Prostate gland (tissue), 2 donors: Measurements from ENCODE around the gene NEK4. TPM values are rescaled to one million over a fixed set of nuclear protein-coding genes. Genes with fewer than 3 reads are reported as not detected.

Experiments used
- DNase-seq: peaks from one replicate; pipeline ENCODE4 v3.0.0-alpha.2; 2019; ENCODE audit warnings: low spot score
- H3K27ac ChIP-seq, 2 donors: fragments of 200-600 bp; sonication (generic); 2 replicates each; pipeline ENCODE4 v1.5.1; 2017 to 2019
- H3K27me3 ChIP-seq: fragments of 200-600 bp; sonication (generic); replicated peaks from 2 replicates; pipeline ENCODE4 v1.5.1; 2019; ENCODE audit not compliant: insufficient read depth
- H3K36me3 ChIP-seq, 2 donors: fragments of 200-600 bp; sonication (generic); 1 replicate in 1 of 2; 2 replicates in 1 of 2; pipeline versions ENCODE4 v1.5.1 to v1.8.1; 2017 to 2019
- H3K4me1 ChIP-seq: fragments of 200-600 bp; sonication (generic); replicated peaks from 2 replicates; pipeline ENCODE4 v1.5.1; 2019
- H3K4me3 ChIP-seq, 2 donors: fragments of 200-600 bp; sonication (generic); 2 replicates each; pipeline ENCODE4 v1.5.1; 2017 to 2019
- H3K9me3 ChIP-seq: fragments of 200-600 bp; sonication (generic); 2 replicates; pipeline ENCODE4 v1.5.1; 2017
- POLR2A ChIP-seq: fragments of 450-650 bp; IDR thresholded peaks from one replicate; pipeline ENCODE4 v1.6.1; 2016; ENCODE audit warnings: antibody characterized with exemption, mild to moderate bottlenecking
- POLR2AphosphoS5 ChIP-seq: sonication (generic); formaldehyde crosslinking; IDR thresholded peaks from one replicate; pipeline ENCODE4 v1.6.1; 2017; ENCODE audit warnings: antibody characterized with exemption
- WGBS: methylation state at CpG from one replicate; pipeline ENCODE4 v1.1.5; 2018; 5-methylcytosine and 5-hydroxymethylcytosine counted together
- intact Hi-C: fragments of 100-400 bp; cut with DNase I; formaldehyde crosslinking; loops from one replicate; pipeline ENCODE4 v1.14.2; 2022
- total RNA-seq, 2 donors: library from RNA; depleted of rRNA; stranded (reverse); fragments of >200 nt; gene quantifications; one replicate each; pipeline ENCODE4 v1.1.0, GENCODE V29; 2016
- TF ChIP-seq, protein P1 (sequence below), 4 experiments: fragments of 200-600 bp in 2 of 4; fragments of 450-650 bp in 2 of 4; sonication (generic) in 2 of 4; IDR thresholded peaks; 1 replicate in 3 of 4; 2 replicates in 1 of 4; pipeline ENCODE4 v1.5.1; 2016 to 2019; ENCODE audit warnings: antibody characterized with exemption in 4 of 4, mild to moderate bottlenecking in 2 of 4, moderate library complexity in 2 of 4

Gene NEK4
- total RNA-seq, 2 donors from 2014 or later, result 24.5 to 49.9 TPM

DNA sequence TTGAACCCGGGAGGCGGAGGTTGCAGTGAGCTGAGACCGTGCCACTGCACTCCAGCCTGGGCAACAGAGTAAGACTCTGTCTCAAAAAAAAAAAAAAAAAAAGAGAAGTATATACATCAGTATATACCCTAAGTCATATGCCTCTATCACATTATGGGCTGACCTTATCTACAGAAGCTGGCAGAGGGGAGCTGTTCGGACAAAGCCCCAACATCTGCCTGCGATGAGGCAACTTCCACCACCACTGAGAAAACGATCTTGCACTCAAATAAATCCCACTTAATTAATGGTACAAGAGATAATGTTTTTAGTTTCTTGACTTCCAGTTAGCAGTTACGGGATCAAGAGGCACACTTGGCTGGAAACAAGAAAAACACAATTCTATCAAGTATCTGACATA, 67.4 kb downstream of the NEK4 start:
- DNase-seq, result no peak
- peaks cover 10% of the 10 kb centered on the region for H3K4me1 ChIP-seq
- TF ChIP-seq, protein P1, sequence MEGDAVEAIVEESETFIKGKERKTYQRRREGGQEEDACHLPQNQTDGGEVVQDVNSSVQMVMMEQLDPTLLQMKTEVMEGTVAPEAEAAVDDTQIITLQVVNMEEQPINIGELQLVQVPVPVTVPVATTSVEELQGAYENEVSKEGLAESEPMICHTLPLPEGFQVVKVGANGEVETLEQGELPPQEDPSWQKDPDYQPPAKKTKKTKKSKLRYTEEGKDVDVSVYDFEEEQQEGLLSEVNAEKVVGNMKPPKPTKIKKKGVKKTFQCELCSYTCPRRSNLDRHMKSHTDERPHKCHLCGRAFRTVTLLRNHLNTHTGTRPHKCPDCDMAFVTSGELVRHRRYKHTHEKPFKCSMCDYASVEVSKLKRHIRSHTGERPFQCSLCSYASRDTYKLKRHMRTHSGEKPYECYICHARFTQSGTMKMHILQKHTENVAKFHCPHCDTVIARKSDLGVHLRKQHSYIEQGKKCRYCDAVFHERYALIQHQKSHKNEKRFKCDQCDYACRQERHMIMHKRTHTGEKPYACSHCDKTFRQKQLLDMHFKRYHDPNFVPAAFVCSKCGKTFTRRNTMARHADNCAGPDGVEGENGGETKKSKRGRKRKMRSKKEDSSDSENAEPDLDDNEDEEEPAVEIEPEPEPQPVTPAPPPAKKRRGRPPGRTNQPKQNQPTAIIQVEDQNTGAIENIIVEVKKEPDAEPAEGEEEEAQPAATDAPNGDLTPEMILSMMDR (IDR thresholded peaks at IDR 0.05), result no peak
- TF ChIP-seq POLR2A, result no peak
- TF ChIP-seq POLR2AphosphoS5, result no peak
- WGBS, result 88% methylated on average over 7 of the region's 7 CpGs
- no peaks in the 10 kb centered on the region for H3K9me3 ChIP-seq
- no peaks in the 10 kb centered on the region for H3K27me3 ChIP-seq
- H3K36me3 ChIP-seq, result no peaks in the 10 kb centered on the region
- H3K27ac ChIP-seq, result no peak overlapping the region
- intact Hi-C loops, result no loop called here
- H3K4me3 ChIP-seq, result no peak overlapping the region

DNA sequence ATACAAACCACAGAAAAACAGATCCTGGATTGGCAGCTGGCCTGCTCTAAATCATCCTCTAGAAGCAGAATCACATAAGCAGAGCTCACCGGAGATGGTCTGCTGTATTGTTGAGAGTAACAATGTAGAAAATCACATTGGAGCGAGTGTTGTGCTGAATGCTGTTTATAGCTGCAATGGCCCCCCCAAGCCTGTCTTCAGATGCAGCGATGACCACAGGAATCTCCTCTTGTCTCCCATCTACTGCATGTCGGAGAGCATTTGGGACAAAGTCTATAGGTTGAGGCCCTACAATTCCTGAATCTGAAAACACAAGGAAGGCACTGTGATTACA, 73.1 kb downstream of the NEK4 start:
- no peak for TF ChIP-seq POLR2A
- no peak for TF ChIP-seq POLR2AphosphoS5
- TF ChIP-seq, protein P1 (IDR thresholded peaks at IDR 0.05), result no peak
- WGBS, result 94% methylated on average over 4 of the region's 4 CpGs
- Histone ChIP-seq H3K27me3 (no peaks in the 10 kb centered on the region), H3K4me3 (no peak overlapping the region), H3K9me3 (no peaks in the 10 kb centered on the region), H3K4me1 (no peaks in the 10 kb centered on the region), H3K27ac (no peak overlapping the region), H3K36me3 (peaks cover 0 to 8% of the 10 kb centered on the region in 2 donors)
- intact Hi-C loops, result no loop called here
- no peak for DNase-seq

DNA sequence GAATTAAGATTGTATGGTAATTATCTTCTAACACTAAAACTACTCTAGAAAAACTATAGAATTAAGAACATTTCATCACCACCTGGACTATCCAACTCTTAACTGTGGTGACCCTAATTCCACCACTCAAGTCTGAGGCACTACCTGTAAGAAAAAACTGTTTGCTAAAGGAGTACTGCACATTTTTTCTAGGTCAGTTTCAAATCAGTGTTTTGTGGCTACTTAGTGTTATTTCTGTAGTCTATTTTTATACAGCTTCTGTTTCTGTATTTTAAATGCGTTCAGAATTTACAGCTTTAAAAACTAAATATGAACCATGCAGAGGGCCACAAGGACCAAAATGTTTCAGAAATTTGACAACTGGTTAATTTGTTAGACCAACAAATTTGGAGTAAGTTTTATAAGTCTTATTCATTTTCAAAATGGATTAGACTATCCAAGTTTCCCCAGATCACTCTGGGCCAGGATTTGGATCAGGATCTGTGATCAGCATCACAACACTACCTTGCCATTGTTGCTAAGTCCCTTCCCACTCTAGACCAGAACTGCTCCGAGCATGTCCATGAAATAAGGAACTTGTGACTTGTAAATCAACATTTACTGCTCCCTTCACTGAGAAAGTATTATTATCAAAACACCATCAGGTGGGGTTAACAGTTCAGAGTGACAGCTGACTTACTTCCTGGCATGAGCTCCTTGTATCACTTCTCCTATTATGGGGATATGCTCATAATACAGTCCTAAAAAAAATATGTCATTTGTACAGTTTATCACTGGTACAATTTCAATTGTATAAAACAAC, 73.7 kb downstream of the NEK4 start:
- H3K9me3 ChIP-seq, result no peaks in the 10 kb centered on the region
- DNase-seq, result no peak
- no peak overlapping the region for H3K27ac ChIP-seq
- no peak overlapping the region for H3K4me3 ChIP-seq
- H3K4me1 ChIP-seq, result no peaks in the 10 kb centered on the region
- no peaks in the 10 kb centered on the region for H3K27me3 ChIP-seq
- peaks cover 0 to 9% of the 10 kb centered on the region in 2 donors for H3K36me3 ChIP-seq
- TF ChIP-seq POLR2A (no peak), POLR2AphosphoS5 (no peak)
- TF ChIP-seq, protein P1 (IDR thresholded peaks at IDR 0.05), result no peak
- intact Hi-C loops, result no loop called here
- WGBS, result 76% methylated on average over 2 of the region's 2 CpGs

DNA sequence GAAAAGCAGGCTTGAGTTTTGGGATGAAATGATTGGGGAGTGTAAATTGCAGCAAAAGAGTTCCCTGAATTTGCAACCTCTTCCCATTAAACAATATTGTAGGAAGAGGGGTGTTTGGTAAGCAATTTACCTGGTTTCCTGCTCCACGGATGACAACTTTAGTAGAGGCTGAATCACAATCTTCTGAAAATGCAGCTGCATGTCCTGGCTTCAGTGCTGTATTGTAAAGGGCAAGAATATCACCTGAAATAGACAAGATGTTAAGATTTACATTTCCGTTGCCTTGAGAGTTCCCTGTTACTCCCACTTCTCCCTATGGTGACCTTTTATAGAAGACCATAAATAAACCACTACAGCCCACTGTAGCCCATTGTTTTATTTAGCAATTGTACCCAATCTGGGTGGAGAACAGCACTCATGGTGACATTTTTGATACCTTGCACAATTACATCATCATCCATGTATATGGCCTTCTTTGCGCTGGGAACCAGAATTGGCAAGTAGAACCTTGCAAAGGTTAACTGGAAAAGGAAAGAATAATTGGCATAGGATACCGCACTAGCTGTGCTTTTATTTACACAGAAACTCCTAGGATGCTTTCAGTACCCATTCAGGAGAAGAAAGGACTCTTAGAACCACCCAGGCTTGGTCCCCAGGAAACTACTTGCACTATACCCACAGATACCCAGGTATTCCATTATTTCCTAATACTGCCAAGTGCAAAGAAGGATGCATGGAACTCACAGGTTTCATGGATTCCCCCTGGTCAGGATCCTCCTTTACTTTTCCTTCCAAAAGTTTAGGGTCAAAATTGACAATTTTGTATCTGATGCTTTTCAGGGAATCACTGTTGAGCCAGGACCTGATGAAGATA, 74.7 kb downstream of the NEK4 start:
- Histone ChIP-seq H3K27ac (no peak overlapping the region), H3K4me1 (no peaks in the 10 kb centered on the region), H3K9me3 (no peaks in the 10 kb centered on the region), H3K27me3 (no peaks in the 10 kb centered on the region), H3K4me3 (no peak overlapping the region), H3K36me3 (peaks cover 0 to 9% of the 10 kb centered on the region in 2 donors)
- WGBS, result 63% methylated on average over 4 of the region's 4 CpGs
- intact Hi-C loops, result no loop called here
- no peak for DNase-seq
- TF ChIP-seq POLR2A (no peak), POLR2AphosphoS5 (no peak)
- TF ChIP-seq, protein P1 (IDR thresholded peaks at IDR 0.05), result no peak
